HG03520 (cell line): ENCODE data around the gene MYRIP.
"Not testable (repeated sequence)": the region's sequence is repeated elsewhere in the genome, so short reads cannot be mapped to it uniquely, and the experiment has no call there.

Source experiments
- ATAC-seq: cut with Tn5 transposase; IDR thresholded peaks from one replicate; pipeline ENCODE4 v1.9.1; 2021; ENCODE audit warnings: mild to moderate bottlenecking, moderate library complexity; ENCODE audit not compliant: unreplicated experiment

Gene MYRIP

GRCh38 chr3:40258555-40258954, 449.1 kb downstream of the MYRIP start:
- ATAC-seq = no peak

GRCh38 chr3:40262331-40262730, 452.9 kb downstream of the MYRIP start:
- ATAC-seq = no peak

GRCh38 chr3:40264451-40264850, 455.0 kb downstream of the MYRIP start:
- ATAC-seq = no peak

- ATAC-seq = no peak
These were observed 455.8 kb downstream of the MYRIP start for GRCh38 chr3:40265181-40265580.

GRCh38 chr3:40267937-40268724, 458.7 kb downstream of the MYRIP start:
- ATAC-seq = no peak

GRCh38 chr3:40268802-40269524, 459.6 kb downstream of the MYRIP start:
- no peak for ATAC-seq

- no peak for ATAC-seq
These were observed 469.4 kb downstream of the MYRIP start for GRCh38 chr3:40278791-40279190.

GRCh38 chr3:40281995-40282394, 472.6 kb downstream of the MYRIP start:
- no peak for ATAC-seq

- not testable (repeated sequence) for ATAC-seq
These were observed 473.6 kb downstream of the MYRIP start for GRCh38 chr3:40283057-40283456.

- ATAC-seq = no peak
These were observed 477.8 kb downstream of the MYRIP start for GRCh38 chr3:40287248-40287647.

GRCh38 chr3:40290396-40290795, 481.0 kb downstream of the MYRIP start:
- no peak for ATAC-seq

GRCh38 chr3:40291471-40291870, 482.1 kb downstream of the MYRIP start:
- ATAC-seq = no peak

- no peak for ATAC-seq
These were observed 483.4 kb downstream of the MYRIP start for GRCh38 chr3:40292637-40293349.

GRCh38 chr3:40294434-40294833, 485.0 kb downstream of the MYRIP start:
- no peak for ATAC-seq

GRCh38 chr3:40298075-40298474, 488.7 kb downstream of the MYRIP start:
- no peak for ATAC-seq

- no peak for ATAC-seq
These were observed 489.8 kb downstream of the MYRIP start for GRCh38 chr3:40299130-40299720.

GRCh38 chr3:40299721-40300335, 490.4 kb downstream of the MYRIP start:
- ATAC-seq = no peak

- ATAC-seq = no peak
These were observed 493.4 kb downstream of the MYRIP start for GRCh38 chr3:40302784-40303183.

GRCh38 chr3:40304352-40304751, 494.9 kb downstream of the MYRIP start:
- ATAC-seq = no peak

- ATAC-seq = no peak
These were observed 496.9 kb downstream of the MYRIP start for GRCh38 chr3:40306336-40306735.

- ATAC-seq = no peak
These were observed 497.8 kb downstream of the MYRIP start for GRCh38 chr3:40307176-40307575.
